Gastroesophageal sphincter (tissue), 4 donors: Measurements from ENCODE around the gene C14orf180. TPM values are rescaled to one million over a fixed set of nuclear protein-coding genes. Genes with fewer than 3 reads are reported as not detected.

Experiments
- ATAC-seq: fragments of 150-250 bp; one replicate; pipeline ENCODE4 v1.9.1; 2016; ENCODE audit warnings: mild to moderate bottlenecking, moderate library complexity
- H3K27ac ChIP-seq, 4 donors: fragments of 200-600 bp; sonication (generic) in 3 of 4; 1 replicate in 3 of 4; 2 replicates in 1 of 4; pipeline ENCODE4 v1.5.1; 2016 to 2019
- H3K27me3 ChIP-seq: fragments of 200-600 bp; sonication (generic); one replicate; pipeline ENCODE4 v1.5.1; 2019
- H3K36me3 ChIP-seq, 2 donors: fragments of 200-600 bp; sonication (generic); one replicate each; pipeline ENCODE4 v1.5.1; 2019; ENCODE audit warnings: control low read depth in 1 of 2
- H3K4me1 ChIP-seq, 3 donors: fragments of 200-600 bp; sonication (generic); 1 replicate in 2 of 3; 2 replicates in 1 of 3; pipeline ENCODE4 v1.5.1; 2016 to 2019; ENCODE audit warnings: control low read depth in 2 of 3
- H3K4me3 ChIP-seq, 2 donors: fragments of 200-600 bp; sonication (generic); one replicate each; pipeline ENCODE4 v1.5.1; 2019; ENCODE audit warnings: mild to moderate bottlenecking in 1 of 2, moderate library complexity in 1 of 2
- H3K9me3 ChIP-seq, 3 donors: fragments of 200-600 bp; sonication (generic); one replicate each; pipeline ENCODE4 v1.5.1; 2017 to 2019; ENCODE audit warnings: control low read depth in 2 of 3
- CTCF ChIP-seq, 4 experiments: fragments of 200-600 bp in 2 of 4; fragments of 450-650 bp in 2 of 4; sonication (generic) in 1 of 4; IDR thresholded peaks; one replicate each; pipeline ENCODE4 v1.5.1; 2017 to 2019; ENCODE audit warnings: antibody characterized with exemption in 4 of 4, mild to moderate bottlenecking in 2 of 4, moderate library complexity in 2 of 4
- EP300 ChIP-seq: sonication (generic); formaldehyde crosslinking; IDR thresholded peaks from one replicate; pipeline ENCODE4 v1.6.1; 2017; ENCODE audit warnings: antibody characterized with exemption, mild to moderate bottlenecking
- POLR2A ChIP-seq, 2 donors: fragments of 450-650 bp; IDR thresholded peaks; one replicate each; pipeline ENCODE4 v1.6.1; 2017; ENCODE audit warnings: antibody characterized with exemption in 2 of 2, mild to moderate bottlenecking in 2 of 2, moderate library complexity in 1 of 2
- POLR2AphosphoS5 ChIP-seq: sonication (generic); formaldehyde crosslinking; IDR thresholded peaks from one replicate; pipeline ENCODE4 v1.6.1; 2017; ENCODE audit warnings: antibody characterized with exemption
- WGBS, 2 donors: methylation state at CpG; one replicate each; pipeline ENCODE4 v1.1.5; 2018; ENCODE audit warnings: low coverage in 1 of 2; 5-methylcytosine and 5-hydroxymethylcytosine counted together
- total RNA-seq, 4 donors: library from RNA; depleted of rRNA; stranded (reverse); fragments of >200 nt; gene quantifications; one replicate each; pipeline ENCODE4 v1.1.0, GENCODE V29; 2016

Gene C14orf180
- total RNA-seq, 4 donors from 2014 or later = 0.54 to 0.78 TPM; not detected in 2

GRCh38 chr14:104614126-104614812 is 34.7 kb downstream of the C14orf180 start:
- no peak for TF ChIP-seq POLR2A (IDR thresholded peaks at IDR 0.05)
- TF ChIP-seq CTCF (IDR thresholded peaks at IDR 0.05) = no peak
- TF ChIP-seq EP300 = no peak
- no peak for TF ChIP-seq POLR2AphosphoS5
- Histone ChIP-seq H3K4me1 (no peaks in the 10 kb centered on the region), H3K9me3 (no peaks in the 10 kb centered on the region), H3K27me3 (peaks cover 74% of the 10 kb centered on the region), H3K27ac (no peak overlapping the region), H3K4me3 (no peak overlapping the region), H3K36me3 (no peaks in the 10 kb centered on the region)
- WGBS, 2 donors = 62 to 67% methylated on average over 4 of the region's 4 CpGs
- ATAC-seq = no peak

- H3K27ac ChIP-seq = no peak overlapping the region
- H3K27me3 ChIP-seq = peaks cover 54% of the 10 kb centered on the region
- H3K36me3 ChIP-seq = no peaks in the 10 kb centered on the region
- WGBS, 2 donors = 60 to 65% methylated on average over 3 of the region's 5 CpGs
- H3K4me1 ChIP-seq = no peaks in the 10 kb centered on the region
- no peak for TF ChIP-seq EP300
- TF ChIP-seq POLR2A (IDR thresholded peaks at IDR 0.05) = no peak
- no peak for TF ChIP-seq POLR2AphosphoS5
- TF ChIP-seq CTCF (IDR thresholded peaks at IDR 0.05) = no peak
- peaks cover 0 to 26% (median 0%) of the 10 kb centered on the region in 3 donors for H3K9me3 ChIP-seq
- ATAC-seq = no peak
- H3K4me3 ChIP-seq = no peak overlapping the region
Observed at GRCh38 chr14:104624939-104625338, 45.4 kb downstream of the C14orf180 start.

GRCh38 chr14:104632781-104633180 is 53.2 kb downstream of the C14orf180 start:
- 33 to 86% methylated on average over 1 to 9 of the region's 9 CpGs for WGBS, 2 donors
- no peaks in the 10 kb centered on the region for H3K4me1 ChIP-seq
- peaks cover 0 to 15% (median 0%) of the 10 kb centered on the region in 3 donors for H3K9me3 ChIP-seq
- ATAC-seq = no peak
- H3K27ac ChIP-seq = no peak overlapping the region
- H3K4me3 ChIP-seq = no peak overlapping the region
- H3K27me3 ChIP-seq = peaks cover 51% of the 10 kb centered on the region
- TF ChIP-seq POLR2A (IDR thresholded peaks at IDR 0.05) (no peak), POLR2AphosphoS5 (no peak), CTCF (IDR thresholded peaks at IDR 0.05) (no peak), EP300 (no peak)
- no peaks in the 10 kb centered on the region for H3K36me3 ChIP-seq

- Histone ChIP-seq H3K36me3 (no peaks in the 10 kb centered on the region), H3K4me1 (no peaks in the 10 kb centered on the region), H3K27ac (peak overlapping the region in 1 of 4 donors; percentile 38), H3K4me3 (no peak overlapping the region), H3K27me3 (peaks cover 55% of the 10 kb centered on the region), H3K9me3 (peaks cover 0 to 11% (median 0%) of the 10 kb centered on the region in 3 donors)
- no peak for TF ChIP-seq POLR2A (IDR thresholded peaks at IDR 0.05)
- TF ChIP-seq CTCF (IDR thresholded peaks at IDR 0.05) = no peak
- 39 to 70% methylated on average over 3 to 7 of the region's 24 CpGs for WGBS, 2 donors
- peak; percentile 31 for ATAC-seq
Observed at GRCh38 chr14:104633276-104634137, 53.9 kb downstream of the C14orf180 start.
